Stimulated activated effector memory CD8-positive, alpha-beta T cell treated with anti-CD3 and anti-CD28 coated beads, Interleukin-12 subunit alpha, Interleukin-12 subunit beta, amount 100 ng/mL, for 72 hours (primary cell): ENCODE results near the gene GTPBP2.
A peak's percentile ranks its signal among the peaks of the same experiment; 100 is the strongest.
"Not testable (repeated sequence)": the region's sequence is repeated elsewhere in the genome, so short reads cannot be mapped to it uniquely, and the experiment has no call there.

Source experiments
- ATAC-seq: fragments of 150-1000 bp; cut with Tn5 transposase; 2 replicates; pipeline ENCODE4 v1.10.0; 2021
- DNase-seq, 2 donors: peaks; one replicate each; pipeline ENCODE4 v3.0.0; 2021 to 2022; ENCODE audit warnings: low spot score in 2 of 2
- H3K27ac Mint-ChIP-seq: one replicate; pipeline ENCODE4 v1.8.0; 2022; ENCODE audit warnings: mild to moderate bottlenecking, mixed read lengths
- H3K36me3 Mint-ChIP-seq: one replicate; pipeline ENCODE4 v1.8.0; 2022; ENCODE audit warnings: mild to moderate bottlenecking, mixed read lengths
- H3K4me1 Mint-ChIP-seq: one replicate; pipeline ENCODE4 v1.8.0; 2022; ENCODE audit warnings: mixed read lengths
- H3K4me3 Mint-ChIP-seq: one replicate; pipeline ENCODE4 v1.8.0; 2022; ENCODE audit warnings: mild to moderate bottlenecking, mixed read lengths
- H3K9me3 Mint-ChIP-seq: one replicate; pipeline ENCODE4 v1.8.0; 2022; ENCODE audit warnings: mixed read lengths

Gene GTPBP2

GRCh38 chr6:43668151-43669028 lies 39.3 kb upstream of the GTPBP2 start:
- H3K4me1 Mint-ChIP-seq, result peaks cover 32% of the 10 kb centered on the region
- H3K36me3 Mint-ChIP-seq, result peaks cover 50% of the 10 kb centered on the region
- H3K4me3 Mint-ChIP-seq, result peak overlapping the region; percentile 54
- DNase-seq, result peak; percentile 26 to 64
- peak; percentile 72 for ATAC-seq
- peak overlapping the region; percentile 91 for H3K27ac Mint-ChIP-seq
- H3K9me3 Mint-ChIP-seq, result no peaks in the 10 kb centered on the region

GRCh38 chr6:43667245-43668150 lies 38.4 kb upstream of the GTPBP2 start:
- Mint-ChIP-seq H3K36me3 (peaks cover 41% of the 10 kb centered on the region), H3K4me3 (peak overlapping the region; percentile 54), H3K4me1 (peaks cover 32% of the 10 kb centered on the region), H3K9me3 (no peaks in the 10 kb centered on the region), H3K27ac (peak overlapping the region; percentile 91)
- ATAC-seq, result peak; percentile 62
- peak; percentile 91 to 93 for DNase-seq

- Mint-ChIP-seq H3K27ac (no peak overlapping the region), H3K9me3 (no peaks in the 10 kb centered on the region), H3K36me3 (peaks cover 30% of the 10 kb centered on the region), H3K4me1 (peaks cover 32% of the 10 kb centered on the region), H3K4me3 (no peak overlapping the region)
- no peak for ATAC-seq
- no peak for DNase-seq
These were observed 37.3 kb upstream of the GTPBP2 start for GRCh38 chr6:43666196-43666920.

GRCh38 chr6:43665376-43665775 lies 36.3 kb upstream of the GTPBP2 start:
- Mint-ChIP-seq H3K4me3 (no peak overlapping the region), H3K27ac (peak overlapping the region; percentile 65), H3K9me3 (no peaks in the 10 kb centered on the region), H3K36me3 (peaks cover 24% of the 10 kb centered on the region), H3K4me1 (peaks cover 28% of the 10 kb centered on the region)
- DNase-seq, result no peak
- no peak for ATAC-seq

GRCh38 chr6:43662948-43663347 lies 33.9 kb upstream of the GTPBP2 start:
- H3K27ac Mint-ChIP-seq, H3K4me3 Mint-ChIP-seq, DNase-seq, H3K9me3 Mint-ChIP-seq: not testable (repeated sequence)
- H3K4me1 Mint-ChIP-seq, result peaks cover 12% of the 10 kb centered on the region
- ATAC-seq, result peak; percentile 44
- H3K36me3 Mint-ChIP-seq, result peaks cover 17% of the 10 kb centered on the region

- no peaks in the 10 kb centered on the region for H3K36me3 Mint-ChIP-seq
- no peak for ATAC-seq
- no peak overlapping the region for H3K27ac Mint-ChIP-seq
- no peaks in the 10 kb centered on the region for H3K9me3 Mint-ChIP-seq
- H3K4me3 Mint-ChIP-seq, result no peak overlapping the region
- no peaks in the 10 kb centered on the region for H3K4me1 Mint-ChIP-seq
- DNase-seq, result no peak
These were observed 29.1 kb upstream of the GTPBP2 start for GRCh38 chr6:43658161-43658560.

- Mint-ChIP-seq H3K36me3 (no peaks in the 10 kb centered on the region), H3K9me3 (no peaks in the 10 kb centered on the region), H3K4me3 (no peak overlapping the region), H3K4me1 (no peaks in the 10 kb centered on the region), H3K27ac (no peak overlapping the region)
- no peak for ATAC-seq
- no peak for DNase-seq
These were observed 28.2 kb upstream of the GTPBP2 start for GRCh38 chr6:43657221-43657802.

GRCh38 chr6:43652822-43653221 lies 23.8 kb upstream of the GTPBP2 start:
- DNase-seq, H3K9me3 Mint-ChIP-seq, H3K36me3 Mint-ChIP-seq, H3K4me3 Mint-ChIP-seq, H3K4me1 Mint-ChIP-seq, ATAC-seq, H3K27ac Mint-ChIP-seq: not testable (repeated sequence)

GRCh38 chr6:43648248-43648647 lies 19.2 kb upstream of the GTPBP2 start:
- H3K27ac Mint-ChIP-seq, result no peak overlapping the region
- no peak for DNase-seq
- ATAC-seq, result no peak
- H3K4me1 Mint-ChIP-seq, result peaks cover 6% of the 10 kb centered on the region
- no peaks in the 10 kb centered on the region for H3K36me3 Mint-ChIP-seq
- H3K4me3 Mint-ChIP-seq, result no peak overlapping the region
- H3K9me3 Mint-ChIP-seq, result no peaks in the 10 kb centered on the region

- Mint-ChIP-seq H3K36me3 (peaks cover 2% of the 10 kb centered on the region), H3K4me3 (no peak overlapping the region), H3K4me1 (peaks cover 6% of the 10 kb centered on the region), H3K27ac (no peak overlapping the region), H3K9me3 (no peaks in the 10 kb centered on the region)
- DNase-seq (no peak), ATAC-seq (no peak)
These were observed 18.5 kb upstream of the GTPBP2 start for GRCh38 chr6:43647613-43648012.

- Mint-ChIP-seq H3K36me3 (peaks cover 23% of the 10 kb centered on the region), H3K9me3 (no peaks in the 10 kb centered on the region), H3K4me1 (peaks cover 11% of the 10 kb centered on the region), H3K4me3 (peak overlapping the region; percentile 74), H3K27ac (peak overlapping the region; percentile 75)
- DNase-seq (no peak), ATAC-seq (no peak)
These were observed 16.5 kb upstream of the GTPBP2 start for GRCh38 chr6:43645613-43645964.

- Mint-ChIP-seq H3K9me3 (no peaks in the 10 kb centered on the region), H3K4me3 (peak within 1 kb of the TSS; percentile 74), H3K36me3 (peaks cover 28% of the 10 kb centered on the region), H3K4me1 (peaks cover 16% of the 10 kb centered on the region), H3K27ac (peak within 1 kb of the TSS; percentile 75)
- ATAC-seq (peak; percentile 86), DNase-seq (peak in 1 of 2 donors; percentile 72)
These were observed 16.0 kb upstream of the GTPBP2 start, which contains the start of gene RSPH9 for GRCh38 chr6:43644940-43645612. Gene RSPH9 (plus strand): TSS chr6:43645036. CDS start chr6:43645099, 63 bp downstream.

GRCh38 chr6:43639984-43640800 lies 11.1 kb upstream of the GTPBP2 start:
- no peaks in the 10 kb centered on the region for H3K9me3 Mint-ChIP-seq
- H3K4me3 Mint-ChIP-seq, result no peak overlapping the region

GRCh38 chr6:43636308-43636659 lies 7.2 kb upstream of the GTPBP2 start:
- ATAC-seq, result peak; percentile 20
- Mint-ChIP-seq H3K4me3 (peak overlapping the region; percentile 97), H3K4me1 (peaks cover 41% of the 10 kb centered on the region), H3K9me3 (no peaks in the 10 kb centered on the region), H3K27ac (peak overlapping the region; percentile 96), H3K36me3 (peaks cover 69% of the 10 kb centered on the region)
- no peak for DNase-seq

More at GRCh38 chr6:43639984-43640800, 11.1 kb upstream of the GTPBP2 start:
- H3K36me3 Mint-ChIP-seq, result peaks cover 77% of the 10 kb centered on the region
- no peak for DNase-seq
- ATAC-seq, result no peak
- peaks cover 37% of the 10 kb centered on the region for H3K4me1 Mint-ChIP-seq
- H3K27ac Mint-ChIP-seq, result peak overlapping the region; percentile 3
